HEK293 (cell line): Measurements from ENCODE around the gene MGMT.

Experiments used
- CTCF ChIA-PET: fragments of 350-600 bp; formaldehyde crosslinking; extraction: SDS; loops from one replicate; lab custom pipeline; 2021; ENCODE audit warnings: antibody characterized with exemption; lab: Yijun Ruan, JAX
- POLR2A ChIA-PET: fragments of 300-600 bp; formaldehyde crosslinking; extraction: SDS; loops from one replicate; lab custom pipeline; 2020; ENCODE audit warnings: antibody characterized with exemption, inconsistent platforms; lab: Yijun Ruan, JAX
- H3K27ac ChIP-seq: fragments of 200-500 bp; sonication (Bioruptor generic); 2 replicates; pipeline ENCODE4 v1.5.1; 2014; ENCODE audit warnings: low read depth, low read length, control low read depth, inconsistent platforms; ENCODE audit errors: extremely low read depth
- H3K36me3 ChIP-seq, 2 experiments: fragments of 200-500 bp in 1 of 2; sonication (Bioruptor generic) in 1 of 2; 1 replicate in 1 of 2; 2 replicates in 1 of 2; pipeline ENCODE4 v1.5.1; 2014 to 2017; ENCODE audit warnings: inconsistent platforms in 2 of 2, low read length in 2 of 2; ENCODE audit not compliant: control insufficient read depth in 2 of 2, insufficient read depth in 1 of 2
- H3K4me1 ChIP-seq: fragments of 200-500 bp; sonication (Bioruptor generic); 2 replicates; pipeline ENCODE4 v1.5.1; 2014; ENCODE audit warnings: mild to moderate bottlenecking, low read length, inconsistent platforms; ENCODE audit not compliant: control insufficient read depth, insufficient read depth
- H3K4me3 ChIP-seq: 2 replicates; pipeline ENCODE4 v1.5.1; 2011; ENCODE audit warnings: low read depth, mild to moderate bottlenecking, control low read depth, low read length, moderate library complexity
- H3K9me3 ChIP-seq: fragments of 200-500 bp; sonication (Bioruptor generic); 2 replicates; pipeline ENCODE4 v1.5.1; 2014; ENCODE audit warnings: low read depth, low read length, inconsistent platforms; ENCODE audit not compliant: control insufficient read depth, insufficient read depth
- ATF2 ChIP-seq: fragments of 450-650 bp; formaldehyde crosslinking; IDR thresholded peaks from 2 replicates; pipeline ENCODE4 v1.5.1; 2016; ENCODE audit warnings: missing biosample characterization, missing genetic modification characterization, low read depth
- IKZF3 ChIP-seq: fragments of 450-650 bp; IDR thresholded peaks from 2 replicates; pipeline ENCODE4 v1.5.0; 2018; ENCODE audit warnings: missing biosample characterization, mild to moderate bottlenecking, missing genetic modification characterization, moderate library complexity
- KLF10 ChIP-seq: fragments of 450-650 bp; IDR thresholded peaks from 2 replicates; pipeline ENCODE4 v1.5.1; 2018; ENCODE audit warnings: missing biosample characterization, mild to moderate bottlenecking, missing genetic modification characterization
- KLF17 ChIP-seq: fragments of 450-650 bp; formaldehyde crosslinking; IDR thresholded peaks from 2 replicates; pipeline ENCODE4 v1.5.1; 2016; ENCODE audit warnings: missing biosample characterization, missing genetic modification characterization
- KLF8 ChIP-seq: fragments of 450-650 bp; formaldehyde crosslinking; IDR thresholded peaks from 2 replicates; pipeline ENCODE4 v1.5.1; 2016; ENCODE audit warnings: missing biosample characterization, missing genetic modification characterization
- MEIS1 ChIP-seq: sonication (generic); formaldehyde crosslinking; IDR thresholded peaks from 2 replicates; pipeline ENCODE4 v1.8.1; 2022; ENCODE audit warnings: missing genetic modification reagents, mild to moderate bottlenecking, borderline replicate concordance
- ZBTB49 ChIP-seq: fragments of 450-650 bp; formaldehyde crosslinking; IDR thresholded peaks from 2 replicates; pipeline ENCODE4 v1.5.1; 2016; ENCODE audit warnings: missing biosample characterization, missing genetic modification characterization, low read depth
- ZBTB8A ChIP-seq: fragments of 450-650 bp; formaldehyde crosslinking; IDR thresholded peaks from 2 replicates; pipeline ENCODE4 v1.5.1; 2016; ENCODE audit warnings: missing biosample characterization, missing genetic modification characterization
- ZNF133 ChIP-seq: fragments of 450-650 bp; formaldehyde crosslinking; IDR thresholded peaks from 2 replicates; pipeline ENCODE4 v1.5.1; 2016; ENCODE audit warnings: missing biosample characterization, missing genetic modification characterization
- ZNF175 ChIP-seq: fragments of 450-650 bp; formaldehyde crosslinking; IDR thresholded peaks from 2 replicates; pipeline ENCODE4 v1.5.1; 2016; ENCODE audit warnings: missing biosample characterization, missing genetic modification characterization
- ZNF19 ChIP-seq: fragments of 450-650 bp; formaldehyde crosslinking; IDR thresholded peaks from 2 replicates; pipeline ENCODE4; 2016; ENCODE audit warnings: missing biosample characterization, missing genetic modification characterization, low read depth
- ZNF223 ChIP-seq: fragments of 450-650 bp; formaldehyde crosslinking; IDR thresholded peaks from 2 replicates; pipeline ENCODE4 v1.5.1; 2016; ENCODE audit warnings: missing biosample characterization, missing genetic modification characterization
- ZNF24 ChIP-seq: fragments of 450-650 bp; formaldehyde crosslinking; IDR thresholded peaks from 2 replicates; pipeline ENCODE4 v1.5.1; 2016; ENCODE audit warnings: missing biosample characterization, missing genetic modification characterization
- ZNF423 ChIP-seq: fragments of 450-650 bp; formaldehyde crosslinking; IDR thresholded peaks from 2 replicates; pipeline ENCODE4 v1.5.1; 2016; ENCODE audit warnings: missing biosample characterization, missing genetic modification characterization
- ZNF544 ChIP-seq: fragments of 450-650 bp; formaldehyde crosslinking; IDR thresholded peaks from 2 replicates; pipeline ENCODE4 v1.5.0; 2017; ENCODE audit warnings: missing biosample characterization, missing genetic modification characterization
- ZNF626 ChIP-seq: fragments of 450-650 bp; sonication (Bioruptor Pico); formaldehyde crosslinking; IDR thresholded peaks from 2 replicates; pipeline ENCODE4 v1.5.1; 2018; ENCODE audit warnings: missing biosample characterization, missing genetic modification characterization, inconsistent platforms
- ZNF645 ChIP-seq: fragments of 450-650 bp; formaldehyde crosslinking; IDR thresholded peaks from 2 replicates; pipeline ENCODE4; 2016; ENCODE audit warnings: missing biosample characterization, missing genetic modification characterization

MGMT gene

GRCh38 chr10:129631870-129632623 is 165.0 kb downstream of the MGMT start:
- POLR2A ChIA-PET, result no interaction called here

GRCh38 chr10:129637010-129637409 is 170.0 kb downstream of the MGMT start:
- Histone ChIP-seq H3K4me1 (no peaks in the 10 kb centered on the region), H3K27ac (no peak overlapping the region), H3K9me3 (peaks cover 2% of the 10 kb centered on the region; the same call in 1 of the 2 replicates), H3K4me3 (no peak overlapping the region), H3K36me3 (no peaks in the 10 kb centered on the region)
- TF ChIP-seq ZNF223 (tag by site-specific recombination) (no peak), KLF17 (tag by site-specific recombination) (no peak), ZNF24 (tag by site-specific recombination) (no peak), IKZF3 (tag by site-specific recombination) (no peak), ZBTB49 (no peak), ZBTB8A (tag by site-specific recombination) (no peak), ZNF175 (tag by site-specific recombination) (no peak), ATF2 (tag by site-specific recombination) (no peak), MEIS1 (CRISPR knock-in tag) (no peak), ZNF626 (tag by site-specific recombination) (no peak), KLF10 (tag by site-specific recombination) (no peak), ZNF423 (tag by site-specific recombination) (no peak), ZNF544 (tag by site-specific recombination) (no peak), ZNF645 (tag by site-specific recombination) (no peak), ZNF19 (tag by site-specific recombination) (no peak)
- ChIA-PET CTCF (no interaction called here), POLR2A (no interaction called here)

More at GRCh38 chr10:129631870-129632623, 165.0 kb downstream of the MGMT start:
- Histone ChIP-seq H3K36me3 (no peaks in the 10 kb centered on the region), H3K9me3 (peaks cover 2% of the 10 kb centered on the region; the same call in 1 of the 2 replicates), H3K4me1 (no peaks in the 10 kb centered on the region)
- no peak for TF ChIP-seq KLF8 (tag by site-specific recombination)
- TF ChIP-seq ZNF133 (tag by site-specific recombination), result no peak
- TF ChIP-seq, all 188 proteins: peak for 0
- Histone ChIP-seq H3K4me3 (no peak overlapping the region), H3K27ac (no peak overlapping the region)
- CTCF ChIA-PET, result no interaction called here
